Osteocyte (in vitro differentiated cells): Measurements from ENCODE around the gene TMEM208. TPM values are rescaled to one million over a fixed set of nuclear protein-coding genes. Genes with fewer than 3 reads are reported as not detected.

Source experiments
- DNase-seq: peaks from one replicate; pipeline ENCODE4 v3.0.0; 2021; ENCODE audit warnings: mixed read lengths; ENCODE audit not compliant: unreplicated experiment; ENCODE audit errors: extremely low spot score
- H3K27ac Mint-ChIP-seq: one replicate; pipeline ENCODE4 v1.8.0; 2021; ENCODE audit warnings: mild to moderate bottlenecking, mixed read lengths; ENCODE audit not compliant: unreplicated experiment
- H3K27me3 Mint-ChIP-seq: one replicate; pipeline ENCODE4 v1.8.0; 2021; ENCODE audit warnings: mixed read lengths; ENCODE audit not compliant: unreplicated experiment
- H3K36me3 Mint-ChIP-seq: one replicate; pipeline ENCODE4 v1.8.0; 2021; ENCODE audit warnings: mixed read lengths; ENCODE audit not compliant: unreplicated experiment
- H3K4me1 Mint-ChIP-seq: one replicate; pipeline ENCODE4 v1.8.0; 2021; ENCODE audit warnings: mixed read lengths; ENCODE audit not compliant: unreplicated experiment
- H3K4me3 Mint-ChIP-seq: one replicate; pipeline ENCODE4 v1.8.0; 2021; ENCODE audit warnings: mild to moderate bottlenecking, moderate library complexity, mixed read lengths; ENCODE audit not compliant: unreplicated experiment
- H3K9me3 Mint-ChIP-seq: one replicate; pipeline ENCODE4 v1.8.0; 2021; ENCODE audit warnings: mixed read lengths; ENCODE audit not compliant: unreplicated experiment
- CTCF ChIP-seq: fragments of 200-600 bp; sonication (generic); IDR thresholded peaks from 2 replicates; pipeline ENCODE4 v1.5.0; 2021; ENCODE audit warnings: antibody characterized with exemption, mild to moderate bottlenecking, moderate library complexity
- total RNA-seq: library from RNA; stranded (reverse); gene quantifications from 2 replicates; pipeline ENCODE4 v1.2.1, GENCODE V29; 2021

Gene TMEM208
- total RNA-seq, 1 donor from 2014 or later, result 41.0 TPM

GRCh38 chr16:67248073-67248400 is 21.1 kb downstream of the TMEM208 start:
- H3K27ac Mint-ChIP-seq, result peak overlapping the region; percentile 95
- H3K36me3 Mint-ChIP-seq, result no peaks in the 10 kb centered on the region
- H3K4me3 Mint-ChIP-seq, result peak overlapping the region; percentile 85
- H3K9me3 Mint-ChIP-seq, result no peaks in the 10 kb centered on the region
- H3K27me3 Mint-ChIP-seq, result no peaks in the 10 kb centered on the region
- peaks cover 47% of the 10 kb centered on the region for H3K4me1 Mint-ChIP-seq
- no peak for DNase-seq
- no peak for TF ChIP-seq CTCF

- no peak for DNase-seq
Observed at GRCh38 chr16:67248401-67249177, 21.7 kb downstream of the TMEM208 start, which contains the start of gene SLC9A5. Gene SLC9A5, plus strand, starts transcription at chr16:67248979. Its CDS starts 36 bp downstream, at chr16:67249015.

GRCh38 chr16:67249178-67250044 is 22.5 kb downstream of the TMEM208 start:
- Mint-ChIP-seq H3K27ac (peak overlapping the region; percentile 38), H3K4me1 (peaks cover 35% of the 10 kb centered on the region)

More at GRCh38 chr16:67248401-67249177, 21.7 kb downstream of the TMEM208 start, which contains the start of gene SLC9A5:
- peaks cover 43% of the 10 kb centered on the region for H3K4me1 Mint-ChIP-seq
- TF ChIP-seq CTCF, result peak; percentile 29
- H3K9me3 Mint-ChIP-seq, result no peaks in the 10 kb centered on the region
- H3K27ac Mint-ChIP-seq, result peak within 1 kb of the TSS; percentile 95
- H3K36me3 Mint-ChIP-seq, result no peaks in the 10 kb centered on the region
- H3K27me3 Mint-ChIP-seq, result no peaks in the 10 kb centered on the region
- peak within 1 kb of the TSS; percentile 85 for H3K4me3 Mint-ChIP-seq

GRCh38 chr16:67250045-67250327 is 23.1 kb downstream of the TMEM208 start:
- Mint-ChIP-seq H3K4me3 (peak overlapping the region; percentile 73), H3K27ac (no peak overlapping the region), H3K36me3 (no peaks in the 10 kb centered on the region), H3K4me1 (peaks cover 29% of the 10 kb centered on the region), H3K27me3 (no peaks in the 10 kb centered on the region), H3K9me3 (no peaks in the 10 kb centered on the region)
- TF ChIP-seq CTCF, result no peak
- no peak for DNase-seq

More at GRCh38 chr16:67249178-67250044, 22.5 kb downstream of the TMEM208 start:
- Mint-ChIP-seq H3K9me3 (no peaks in the 10 kb centered on the region), H3K27me3 (no peaks in the 10 kb centered on the region), H3K36me3 (no peaks in the 10 kb centered on the region), H3K4me3 (peak overlapping the region; percentile 73)
- TF ChIP-seq CTCF, result no peak
- DNase-seq, result no peak
